CD14-positive monocyte (primary cell): ENCODE results near the gene CBLC. TPM values are rescaled to one million over a fixed set of nuclear protein-coding genes. Genes with fewer than 3 reads are reported as not detected.

Experiments
- DNase-seq, 3 donors: peaks; one replicate each; pipeline ENCODE4 v3.0.0-alpha.2; 2011 to 2022
- H2AFZ ChIP-seq: 2 replicates; pipeline ENCODE4 v1.6.0; 2012; ENCODE audit warnings: mild to moderate bottlenecking, low read depth, low read length, inconsistent platforms; ENCODE audit not compliant: insufficient read depth, poor library complexity, severe bottlenecking
- H3K27ac ChIP-seq, 2 donors: 1 replicate in 1 of 2; 2 replicates in 1 of 2; pipeline ENCODE4 v1.5.1; 2012 to 2013; ENCODE audit warnings: low read length in 2 of 2, control low read depth in 1 of 2, inconsistent platforms in 1 of 2, low read depth in 1 of 2, mild to moderate bottlenecking in 1 of 2
- H3K27me3 ChIP-seq, 2 donors: one replicate each; pipeline versions ENCODE4 v1.6.0 to v1.6.1; 2011 to 2013; ENCODE audit warnings: low read length in 2 of 2; ENCODE audit not compliant: control insufficient read depth in 2 of 2, insufficient read depth in 2 of 2
- H3K36me3 ChIP-seq, 2 donors: replicated peaks in 1 of 2; 1 replicate in 1 of 2; 2 replicates in 1 of 2; pipeline versions ENCODE4 v1.5.1 to v1.6.1; 2012 to 2013; ENCODE audit warnings: low read length in 2 of 2, control low read depth in 1 of 2, inconsistent platforms in 1 of 2, mild to moderate bottlenecking in 1 of 2; ENCODE audit not compliant: insufficient read depth in 2 of 2, control insufficient read depth in 1 of 2
- H3K4me1 ChIP-seq, 2 donors: 1 replicate in 1 of 2; 2 replicates in 1 of 2; pipeline versions ENCODE4 v1.5.1 to v1.6.1; 2012 to 2013; ENCODE audit warnings: low read length in 2 of 2, control low read depth in 1 of 2, inconsistent platforms in 1 of 2, mild to moderate bottlenecking in 1 of 2, moderate library complexity in 1 of 2; ENCODE audit not compliant: insufficient read depth in 2 of 2, control insufficient read depth in 1 of 2
- H3K4me2 ChIP-seq: replicated peaks from 2 replicates; pipeline ENCODE3; 2012; ENCODE audit warnings: low read length, moderate library complexity, mild to moderate bottlenecking; ENCODE audit not compliant: poor library complexity, severe bottlenecking; ENCODE audit errors: extremely low read depth
- H3K4me3 ChIP-seq, 3 experiments: fragments of 200-600 bp in 1 of 3; sonication (generic) in 1 of 3; replicated peaks in 1 of 3; 1 replicate in 2 of 3; 2 replicates in 1 of 3; pipeline ENCODE4 v1.5.1; 2011 to 2013; ENCODE audit warnings: low read length in 3 of 3, mild to moderate bottlenecking in 3 of 3, control low read depth in 2 of 3, low read depth in 2 of 3, inconsistent platforms in 1 of 3, moderate library complexity in 1 of 3
- H3K79me2 ChIP-seq: 2 replicates; pipeline ENCODE4 v1.6.0; 2012; ENCODE audit warnings: mild to moderate bottlenecking, control low read depth, inconsistent platforms, low read length, moderate library complexity; ENCODE audit not compliant: insufficient read depth
- H3K9ac ChIP-seq: 2 replicates; pipeline ENCODE4 v1.6.0; 2017; ENCODE audit warnings: low read length, mild to moderate bottlenecking; ENCODE audit not compliant: insufficient read depth, poor library complexity, severe bottlenecking
- H3K9me3 ChIP-seq, 2 donors: replicated peaks in 1 of 2; 1 replicate in 1 of 2; 2 replicates in 1 of 2; pipeline versions ENCODE4 v1.5.1 to v1.6.1; 2012 to 2013; ENCODE audit warnings: low read length in 2 of 2, control low read depth in 1 of 2; ENCODE audit not compliant: control insufficient read depth in 1 of 2, insufficient read depth in 1 of 2
- H4K20me1 ChIP-seq: 2 replicates; pipeline ENCODE4 v1.6.0; 2012; ENCODE audit warnings: mild to moderate bottlenecking, low read length, control low read depth, moderate library complexity; ENCODE audit not compliant: insufficient read depth
- H3K27ac Mint-ChIP-seq, 7 donors: one replicate each; pipeline ENCODE4 v1.8.0; 2020; ENCODE audit warnings: mild to moderate bottlenecking in 7 of 7, mixed read lengths in 7 of 7, moderate library complexity in 6 of 7, inconsistent platforms in 2 of 7
- H3K27me3 Mint-ChIP-seq, 3 donors: one replicate each; pipeline ENCODE4 v1.8.0; 2021 to 2022; ENCODE audit warnings: low read depth in 3 of 3, mild to moderate bottlenecking in 3 of 3, mixed read lengths in 3 of 3, moderate library complexity in 3 of 3, inconsistent platforms in 1 of 3
- H3K36me3 Mint-ChIP-seq, 2 donors: one replicate each; pipeline ENCODE4 v1.8.0; 2020; ENCODE audit warnings: mixed read lengths in 2 of 2, inconsistent platforms in 1 of 2, mild to moderate bottlenecking in 1 of 2
- H3K4me1 Mint-ChIP-seq: one replicate; pipeline ENCODE4 v1.8.0; 2020; ENCODE audit warnings: mild to moderate bottlenecking, mixed read lengths
- H3K4me3 Mint-ChIP-seq, 2 donors: one replicate each; pipeline ENCODE4 v1.8.0; 2020; ENCODE audit warnings: mild to moderate bottlenecking in 2 of 2, mixed read lengths in 2 of 2, moderate library complexity in 1 of 2
- H3K9me3 Mint-ChIP-seq, 7 donors: one replicate each; pipeline ENCODE4 v1.8.0; 2020 to 2022; ENCODE audit warnings: mixed read lengths in 7 of 7, mild to moderate bottlenecking in 6 of 7, moderate library complexity in 6 of 7, inconsistent platforms in 2 of 7
- WGBS: methylation state at CpG from one replicate; pipeline ENCODE4 v1.1.5; 2013; ENCODE audit warnings: missing lambda C conversion rate; ENCODE audit not compliant: insufficient coverage; 5-methylcytosine and 5-hydroxymethylcytosine counted together
- intact Hi-C, 2 donors: fragments of 100-400 bp; cut with micrococcal nuclease; formaldehyde crosslinking; loops; one replicate each; pipeline versions ENCODE4 v1.15.0 to v1.15.1; 2023
- polyA plus RNA-seq, 3 donors: library from polyadenylated mRNA; depleted of rRNA in 1 of 3; unstranded in 2 of 3; stranded (reverse) in 1 of 3; fragments of 300-500 nt in 2 of 3; fragments of >200 nt in 1 of 3; fragmentation: Illumina TruSeq in 2 of 3; gene quantifications; 1 replicate in 2 of 3; 2 replicates in 1 of 3; pipeline ENCODE4 v1.2.3, GENCODE V29; 2012 to 2021
- TF ChIP-seq, protein P1 (sequence below): fragments of 200-600 bp; IDR thresholded peaks from one replicate; pipeline ENCODE4 v1.8.0; 2022; ENCODE audit warnings: antibody characterized with exemption, mild to moderate bottlenecking

The CBLC gene
- polyA plus RNA-seq, 3 donors = not detected

DNA sequence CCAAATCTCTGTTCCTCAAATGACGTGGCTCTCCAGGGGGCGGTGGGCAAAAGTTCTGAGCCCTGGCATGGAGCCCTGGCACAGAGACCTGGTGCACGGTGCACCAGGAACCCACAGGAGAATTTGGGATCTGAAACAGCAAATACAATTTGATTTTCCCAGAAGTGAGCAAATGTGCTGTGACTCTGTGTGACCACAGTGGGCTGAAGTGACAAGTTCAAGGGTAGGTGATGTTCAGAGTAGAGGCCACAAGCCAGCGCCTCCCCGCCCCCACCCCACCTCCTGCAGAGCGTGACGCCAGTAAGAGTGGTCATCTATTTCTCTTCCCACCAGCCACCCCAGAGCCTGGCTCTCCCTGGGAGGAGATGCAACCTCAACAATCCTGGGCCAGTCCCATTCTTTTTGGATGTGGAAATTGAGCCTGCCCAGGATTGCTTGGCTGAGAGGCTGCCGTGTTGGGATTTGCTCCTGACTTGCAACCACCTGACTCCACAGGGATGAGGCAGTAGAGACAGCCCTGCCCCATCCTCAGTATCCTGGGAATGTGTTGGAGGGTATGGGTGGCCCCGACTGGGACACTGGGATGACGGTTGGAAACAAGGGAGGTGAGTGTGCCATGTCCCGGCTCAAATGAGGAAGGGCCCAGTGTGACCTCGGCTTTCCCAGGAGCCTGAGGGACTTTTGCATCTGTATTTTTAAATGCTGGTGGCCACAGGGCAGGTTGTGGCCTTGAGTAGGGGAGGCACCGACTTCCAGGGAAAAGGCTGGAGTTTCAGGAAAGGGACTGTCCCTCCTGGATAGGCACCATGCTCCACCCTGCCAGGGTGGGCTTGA lies 40.2 kb upstream of the CBLC start:
- H3K4me2 ChIP-seq = peak overlapping the region; percentile 11
- no peak overlapping the region for H2AFZ ChIP-seq
- H3K4me3 ChIP-seq = no peak overlapping the region
- intact Hi-C loops = loop anchor here in 1 of 2 donors (2.0 to 5.0 kb wide), 2 partner anchors 13 to 50 kb away; no protein-coding TSS in a partner anchor
- Mint-ChIP-seq H3K27ac (peak overlapping the region; percentile 88 to 97 (median 94)), H3K9me3 (peaks cover 0 to 5% (median 0%) of the 10 kb centered on the region in 7 donors), H3K36me3 (no peaks in the 10 kb centered on the region), H3K4me3 (peak overlapping the region; percentile 30 to 34), H3K27me3 (peaks cover 0 to 2% (median 0%) of the 10 kb centered on the region in 3 donors), H3K4me1 (peaks cover 78% of the 10 kb centered on the region)
- peak in 2 of 3 donors; percentile 42 to 50 for DNase-seq
- H3K79me2 ChIP-seq = no peaks in the 10 kb centered on the region
- no peaks in the 10 kb centered on the region for H4K20me1 ChIP-seq
- H3K27ac ChIP-seq = peak overlapping the region; percentile 81 to 88
- TF ChIP-seq, protein P1, sequence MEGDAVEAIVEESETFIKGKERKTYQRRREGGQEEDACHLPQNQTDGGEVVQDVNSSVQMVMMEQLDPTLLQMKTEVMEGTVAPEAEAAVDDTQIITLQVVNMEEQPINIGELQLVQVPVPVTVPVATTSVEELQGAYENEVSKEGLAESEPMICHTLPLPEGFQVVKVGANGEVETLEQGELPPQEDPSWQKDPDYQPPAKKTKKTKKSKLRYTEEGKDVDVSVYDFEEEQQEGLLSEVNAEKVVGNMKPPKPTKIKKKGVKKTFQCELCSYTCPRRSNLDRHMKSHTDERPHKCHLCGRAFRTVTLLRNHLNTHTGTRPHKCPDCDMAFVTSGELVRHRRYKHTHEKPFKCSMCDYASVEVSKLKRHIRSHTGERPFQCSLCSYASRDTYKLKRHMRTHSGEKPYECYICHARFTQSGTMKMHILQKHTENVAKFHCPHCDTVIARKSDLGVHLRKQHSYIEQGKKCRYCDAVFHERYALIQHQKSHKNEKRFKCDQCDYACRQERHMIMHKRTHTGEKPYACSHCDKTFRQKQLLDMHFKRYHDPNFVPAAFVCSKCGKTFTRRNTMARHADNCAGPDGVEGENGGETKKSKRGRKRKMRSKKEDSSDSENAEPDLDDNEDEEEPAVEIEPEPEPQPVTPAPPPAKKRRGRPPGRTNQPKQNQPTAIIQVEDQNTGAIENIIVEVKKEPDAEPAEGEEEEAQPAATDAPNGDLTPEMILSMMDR = no peak
- 37% methylated on average over 7 of the region's 13 CpGs for WGBS
- H3K27me3 ChIP-seq = no peaks in the 10 kb centered on the region
- no peaks in the 10 kb centered on the region for H3K9me3 ChIP-seq
- peaks cover 83 to 91% of the 10 kb centered on the region in 2 donors for H3K4me1 ChIP-seq
- H3K36me3 ChIP-seq = no peaks in the 10 kb centered on the region
- peak overlapping the region; percentile 51 for H3K9ac ChIP-seq

DNA sequence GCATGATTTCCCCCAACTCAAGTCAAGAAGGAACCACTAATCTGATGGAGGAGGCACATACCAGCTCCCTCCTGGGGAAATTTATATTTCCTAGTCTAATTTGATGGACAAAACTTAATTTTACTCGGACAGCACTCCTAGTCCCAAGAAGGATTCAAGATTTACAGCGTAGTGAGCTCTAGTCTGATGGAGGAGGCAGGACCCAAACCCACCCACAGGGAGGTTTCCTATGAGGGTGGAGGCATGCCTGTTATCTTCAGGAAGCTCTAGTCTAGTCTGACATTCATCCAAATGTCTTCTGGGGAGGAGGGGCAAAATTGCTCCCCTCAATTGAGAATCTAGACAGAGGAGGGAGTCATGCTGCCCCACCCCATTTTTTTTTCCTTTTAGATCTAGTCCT lies 39.6 kb upstream of the CBLC start:
- Histone ChIP-seq H4K20me1 (no peaks in the 10 kb centered on the region), H3K79me2 (no peaks in the 10 kb centered on the region), H2AFZ (no peak overlapping the region), H3K4me2 (peak overlapping the region; percentile 0), H3K9ac (peak overlapping the region; percentile 51), H3K4me1 (peaks cover 83 to 91% of the 10 kb centered on the region in 2 donors), H3K27me3 (no peaks in the 10 kb centered on the region), H3K27ac (peak overlapping the region in 1 of 2 donors; percentile 88), H3K36me3 (no peaks in the 10 kb centered on the region), H3K4me3 (no peak overlapping the region), H3K9me3 (no peaks in the 10 kb centered on the region)
- peaks cover 80% of the 10 kb centered on the region for H3K4me1 Mint-ChIP-seq
- no CpG with 5 or more reads among the region's 2 CpGs for WGBS
- H3K27me3 Mint-ChIP-seq = peaks cover 0 to 2% (median 0%) of the 10 kb centered on the region in 3 donors
- peaks cover 0 to 5% (median 0%) of the 10 kb centered on the region in 7 donors for H3K9me3 Mint-ChIP-seq
- peak overlapping the region in 1 of 2 donors; percentile 62 for H3K4me3 Mint-ChIP-seq
- peak in 1 of 3 donors; percentile 7 for DNase-seq
- H3K36me3 Mint-ChIP-seq = no peaks in the 10 kb centered on the region
- TF ChIP-seq, protein P1 = no peak
- intact Hi-C loops = loop anchor here in 1 of 2 donors (2.0 to 5.0 kb wide), 2 partner anchors 13 to 51 kb away; no protein-coding TSS in a partner anchor
- peak overlapping the region; percentile 33 to 97 (median 93) for H3K27ac Mint-ChIP-seq
